ENCODE data around the gene COMP.
"Not testable (repeated sequence)": the region's sequence is repeated elsewhere in the genome, so short reads cannot be mapped to it uniquely, and the experiment has no call there.

COMP gene

DNA sequence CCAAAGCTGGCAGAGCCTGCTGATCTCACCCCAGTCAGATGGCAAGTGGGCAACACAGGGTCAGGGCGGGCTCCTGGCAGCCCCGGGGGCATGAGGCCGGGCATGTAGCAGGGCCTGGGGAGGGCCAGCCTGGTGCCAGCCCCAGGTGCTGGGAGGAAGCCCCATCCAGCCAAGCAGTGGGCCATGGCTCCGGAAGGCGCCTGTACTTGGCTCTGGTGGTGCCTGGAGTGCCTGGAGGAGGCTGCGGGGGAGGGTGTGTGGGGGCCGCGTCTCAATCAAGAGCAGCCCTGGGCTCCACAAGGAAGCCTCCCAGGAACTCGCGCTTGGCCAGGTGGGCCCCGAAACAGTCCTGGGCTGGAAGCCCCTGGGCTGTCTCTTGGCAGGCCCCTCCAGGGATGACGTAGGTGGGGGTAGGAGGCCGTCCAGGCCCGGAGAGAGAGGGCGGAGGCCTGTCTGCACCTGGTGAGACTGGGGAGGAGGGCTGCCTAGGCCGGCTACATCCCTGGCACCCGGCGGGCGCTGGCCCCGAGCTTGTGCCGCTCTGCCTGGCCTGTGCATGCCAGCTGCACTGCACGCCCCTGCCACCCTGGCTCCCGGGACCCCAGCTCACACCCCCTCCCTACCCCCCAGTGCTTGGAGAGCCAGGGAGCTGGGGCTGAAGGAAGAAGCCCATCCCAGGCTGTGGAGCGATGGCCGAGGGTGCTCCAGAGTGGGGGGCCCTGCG is 45.9 kb downstream of the COMP start:
- peak; percentile 64 for DNase-seq

- no peak for DNase-seq
Observed at GRCh38 chr19:18743784-18744418, 47.2 kb downstream of the COMP start.

GRCh38 chr19:18742838-18743783 is 48.0 kb downstream of the COMP start:
- peak; percentile 82 for DNase-seq

- no peak for DNase-seq
Observed at GRCh38 chr19:18742324-18742723, 48.8 kb downstream of the COMP start.

GRCh38 chr19:18741124-18742121 is 49.7 kb downstream of the COMP start:
- DNase-seq, result no peak

- no peak for DNase-seq
Observed at GRCh38 chr19:18738961-18739690, 52.0 kb downstream of the COMP start.

DNA sequence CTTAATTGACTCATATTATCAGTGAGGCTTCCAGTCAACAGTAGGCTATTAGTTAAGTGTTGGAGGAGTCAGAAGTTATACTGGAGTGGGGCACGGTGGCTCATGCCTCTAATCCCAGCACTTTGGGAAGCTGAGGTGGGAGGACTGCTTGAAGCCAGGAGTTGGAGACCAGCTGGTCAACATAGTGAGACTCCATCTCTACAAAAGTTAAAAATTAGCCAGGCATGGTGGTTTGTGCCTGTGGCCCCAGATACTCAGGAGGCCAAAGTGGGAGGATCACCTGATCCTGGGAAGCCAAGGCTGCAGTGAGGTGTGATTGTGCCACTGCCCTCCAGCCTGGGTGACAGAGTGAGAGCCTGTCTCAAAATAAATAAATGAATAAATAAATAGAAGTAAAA is 53.2 kb downstream of the COMP start:
- DNase-seq, result no peak

DNA sequence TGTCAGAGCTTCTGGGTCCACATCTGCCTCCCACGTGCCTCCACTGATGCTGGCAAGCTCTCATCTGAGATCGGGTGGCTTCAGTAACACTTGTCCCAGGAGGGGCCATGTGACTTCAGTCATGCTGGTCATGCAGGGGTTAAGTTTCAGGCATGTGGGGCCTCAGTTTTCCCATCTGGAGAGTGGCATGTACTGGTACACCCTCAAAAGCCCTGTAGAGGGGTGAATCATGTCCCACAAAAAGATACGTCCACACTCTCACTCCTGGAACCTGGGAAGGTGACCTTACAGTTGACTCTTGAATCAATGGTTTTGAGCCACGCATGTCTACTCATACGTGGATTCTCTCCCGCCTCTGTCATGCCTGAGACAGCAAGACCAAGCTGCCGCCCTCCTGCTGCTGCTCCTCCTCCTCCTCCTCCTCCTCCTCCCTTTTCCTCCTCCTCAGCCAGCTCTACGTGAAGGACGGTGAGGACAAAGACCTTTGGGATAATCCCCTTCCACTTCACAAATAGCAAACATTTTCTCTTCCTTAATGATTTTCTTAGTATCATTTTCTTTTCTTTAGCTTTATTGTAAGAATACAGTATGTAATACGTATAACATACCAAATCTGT is 53.7 kb downstream of the COMP start:
- no peak for DNase-seq

GRCh38 chr19:18736415-18737336 is 54.4 kb downstream of the COMP start:
- DNase-seq, result no peak

DNA sequence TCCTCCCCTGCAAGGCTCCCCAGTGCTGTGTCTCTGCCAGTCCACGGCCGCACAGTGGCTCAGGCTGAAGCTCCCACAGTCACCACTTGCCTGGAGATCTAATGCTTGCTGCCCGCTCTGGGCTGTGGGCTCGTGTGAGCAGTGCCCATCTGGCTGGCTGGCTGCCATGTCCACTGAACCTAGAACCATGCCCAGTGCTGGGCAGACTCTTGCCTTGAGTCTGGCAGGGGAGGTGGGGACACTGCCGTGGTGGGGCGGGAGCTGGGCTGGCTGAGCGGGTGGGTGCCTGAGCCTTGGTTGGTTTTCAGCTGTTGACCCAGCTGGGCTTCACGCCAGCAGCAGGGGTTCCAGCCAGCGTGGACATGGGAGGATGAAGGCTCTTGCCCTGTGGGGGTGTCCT is 55.4 kb downstream of the COMP start:
- DNase-seq, result no peak

DNA sequence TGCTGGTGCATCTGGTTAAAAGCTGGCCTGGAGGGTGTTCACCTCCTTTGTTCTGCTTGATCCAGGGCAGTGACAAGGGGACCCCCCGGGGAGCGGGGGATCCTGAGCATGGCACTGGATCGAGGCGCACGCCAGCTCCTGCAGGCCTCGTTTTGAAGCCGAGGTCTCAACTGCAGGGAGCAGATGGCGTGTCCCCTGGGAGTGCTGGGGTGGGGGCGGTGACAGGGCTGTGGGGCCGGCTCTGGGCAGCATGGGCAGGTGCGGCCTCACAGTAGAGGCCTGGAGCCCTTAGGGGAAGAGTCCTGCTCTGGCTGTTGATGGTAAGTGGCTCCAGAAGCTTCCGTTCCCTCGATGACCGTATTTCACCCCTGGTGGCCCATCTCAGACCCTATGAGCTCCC is 55.8 kb downstream of the COMP start:
- no peak for DNase-seq

- not testable (repeated sequence) for DNase-seq
Observed at GRCh38 chr19:18733762-18734332, 57.3 kb downstream of the COMP start.

GRCh38 chr19:18733196-18733647 is 57.9 kb downstream of the COMP start:
- no peak for DNase-seq
